Fibroblast of upper back skin (primary cell): Measurements from ENCODE around the gene DMBT1.
"Not testable (repeated sequence)": the region's sequence is repeated elsewhere in the genome, so short reads cannot be mapped to it uniquely, and the experiment has no call there.

Experiments used
- DNase-seq: peaks from one replicate; pipeline ENCODE4 v3.0.0-alpha.2; 2013

Gene DMBT1

DNA sequence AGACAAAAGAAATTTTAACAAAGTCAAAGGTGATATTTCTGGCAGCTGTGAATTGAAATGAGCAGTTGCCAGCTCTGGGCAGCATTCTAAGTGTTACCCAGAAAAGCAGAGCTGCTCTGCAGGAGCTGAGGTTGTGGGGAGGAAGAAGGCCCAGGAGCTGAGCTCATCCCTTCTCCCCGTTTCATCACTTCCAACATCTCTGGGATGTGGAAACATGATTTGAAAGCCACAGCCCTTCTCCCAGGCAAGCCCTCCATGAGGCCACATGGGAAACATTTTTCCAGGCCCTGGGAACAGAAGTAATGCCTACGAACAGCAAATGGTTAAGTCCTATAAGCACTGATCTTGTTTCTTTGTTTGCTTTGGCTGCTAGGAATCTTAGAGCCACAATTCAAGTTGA is 10.9 kb upstream of the DMBT1 start:
- DNase-seq, result peak; percentile 44

DNA sequence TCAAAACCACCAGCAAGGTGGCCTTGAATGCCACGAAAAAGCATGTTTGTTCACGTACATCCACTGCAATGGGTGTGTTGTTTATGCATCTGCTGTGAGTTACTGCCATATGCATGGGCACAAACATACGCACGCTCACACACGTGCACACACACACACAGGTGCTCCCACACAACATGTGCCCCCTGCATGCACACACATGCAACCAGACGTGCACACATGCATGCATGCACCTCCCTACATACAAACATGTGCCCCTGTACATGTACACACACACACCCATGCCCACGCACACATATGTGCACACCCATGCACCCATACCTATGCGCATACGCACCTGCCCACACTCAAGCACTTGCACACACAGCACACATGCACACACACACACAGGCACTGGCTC is 10.1 kb upstream of the DMBT1 start:
- no peak for DNase-seq

DNA sequence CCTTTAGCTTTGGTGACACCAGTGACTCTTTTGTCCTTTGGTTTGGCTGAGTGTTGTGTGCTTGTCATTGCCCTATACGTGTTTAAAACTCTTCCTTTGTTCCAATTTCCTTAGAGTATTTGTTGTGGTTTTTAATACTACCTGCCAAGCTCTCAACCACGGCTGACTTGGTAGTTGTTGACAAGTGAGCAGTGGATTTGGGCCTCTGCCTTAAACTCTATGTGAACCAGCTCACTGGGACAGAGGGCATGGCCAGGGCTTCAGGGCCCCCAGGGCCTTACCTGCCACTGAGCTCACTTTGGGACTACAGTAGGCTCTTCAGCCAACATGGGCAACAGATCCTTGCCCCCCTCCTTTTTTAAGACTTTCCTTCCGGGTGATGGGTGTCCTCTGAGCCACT is 9.6 kb upstream of the DMBT1 start:
- DNase-seq, result no peak

DNA sequence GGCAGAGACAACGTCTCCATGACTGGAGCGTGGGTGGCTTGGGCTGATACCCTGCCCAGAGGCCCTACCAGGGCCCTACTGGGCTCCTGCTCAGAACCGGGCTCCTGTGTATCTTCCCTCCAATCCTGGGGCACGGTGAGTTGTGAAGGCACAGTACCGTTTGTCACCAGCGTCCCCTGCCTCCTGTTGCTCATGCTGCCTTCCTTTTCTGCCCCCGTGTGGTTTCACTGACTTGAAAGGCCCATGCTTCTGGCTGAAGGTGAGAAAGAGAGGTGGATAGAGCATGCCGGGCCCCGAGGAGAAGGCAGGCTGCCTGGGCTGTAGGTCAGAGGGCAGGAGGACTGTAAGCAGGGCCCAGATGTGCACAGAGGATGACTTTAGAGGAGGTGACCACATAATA is 9.1 kb upstream of the DMBT1 start:
- no peak for DNase-seq

DNA sequence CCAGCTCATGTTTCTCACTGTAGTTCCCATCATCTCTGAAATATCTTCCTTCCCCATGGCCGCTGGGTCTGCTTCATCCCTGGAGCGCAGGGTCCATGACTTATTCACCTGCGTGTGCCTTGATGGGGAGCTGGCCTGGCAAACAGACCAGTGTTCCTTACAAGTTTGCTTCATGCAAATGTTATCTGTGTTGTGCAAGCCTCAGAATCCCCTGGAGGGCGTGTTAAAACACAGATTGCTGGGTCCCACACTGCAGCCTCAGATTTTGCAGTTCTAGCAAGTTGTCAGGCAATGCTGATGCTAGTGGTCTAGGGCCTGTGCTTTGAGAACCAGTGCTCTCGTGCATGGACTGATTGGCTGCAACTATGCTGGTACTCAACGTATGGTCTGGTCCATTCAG is 7.2 kb upstream of the DMBT1 start:
- DNase-seq, result no peak

DNA sequence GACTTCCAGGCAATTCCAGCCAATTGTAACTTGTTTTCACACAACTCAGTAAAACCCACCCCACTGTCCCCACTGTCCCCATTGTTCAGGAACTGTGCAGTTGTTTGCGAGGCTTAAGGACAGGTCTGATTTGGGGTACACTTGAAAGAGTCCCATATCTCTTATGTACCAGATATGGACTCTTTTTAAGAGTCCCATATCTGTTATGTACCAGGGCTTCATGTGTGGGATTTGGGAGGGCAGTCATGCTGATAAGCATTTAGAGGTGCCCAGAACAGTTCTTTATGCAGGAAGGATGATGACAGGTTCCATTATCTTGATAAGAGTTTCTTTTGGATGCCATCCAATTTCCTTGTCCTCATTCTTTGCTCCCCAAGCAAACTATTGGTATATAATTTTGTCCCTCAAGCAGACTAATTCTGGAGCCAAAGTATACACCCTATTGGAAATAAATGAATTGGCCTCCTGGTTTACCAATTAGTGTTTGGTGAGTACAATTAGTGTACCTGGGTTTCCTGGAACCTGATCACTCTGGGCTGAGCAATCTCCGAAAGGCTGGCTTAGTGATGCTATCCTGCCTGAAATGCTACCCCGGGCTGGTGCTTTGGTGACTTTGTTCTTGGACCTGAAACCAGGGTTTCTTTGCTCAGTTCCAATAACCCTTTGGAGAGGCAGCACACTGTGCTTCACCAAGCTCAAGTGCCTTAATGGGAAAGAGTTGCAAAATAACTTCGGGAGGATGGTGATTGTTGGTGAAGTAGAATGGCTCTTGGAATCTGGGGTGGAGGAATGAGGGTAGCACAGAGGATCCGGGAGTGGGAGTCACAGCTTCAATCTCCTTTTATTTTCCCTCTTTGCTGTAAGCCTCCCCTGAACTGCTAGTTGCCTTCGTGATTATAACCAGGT is 6.2 kb upstream of the DMBT1 start:
- DNase-seq, result no peak

DNA sequence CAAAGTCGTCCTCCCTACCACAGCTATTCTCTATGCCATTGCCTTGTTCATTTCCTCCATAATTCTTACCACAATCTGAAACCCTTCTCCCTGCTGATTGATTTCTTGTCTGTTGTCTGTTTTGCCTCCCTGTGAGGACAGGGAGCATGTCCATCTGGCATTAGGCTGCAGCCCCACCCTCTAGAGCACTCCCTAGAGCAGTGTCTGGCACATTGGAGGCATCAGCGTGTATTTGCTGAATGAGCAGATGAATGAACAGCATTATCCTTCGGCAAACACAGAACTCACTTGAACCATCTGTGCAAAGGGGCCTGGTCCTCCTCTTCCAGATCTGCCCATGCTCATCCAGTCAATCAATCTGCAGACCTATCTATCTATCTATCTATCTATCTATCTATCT is 5.1 kb upstream of the DMBT1 start:
- no peak for DNase-seq

DNA sequence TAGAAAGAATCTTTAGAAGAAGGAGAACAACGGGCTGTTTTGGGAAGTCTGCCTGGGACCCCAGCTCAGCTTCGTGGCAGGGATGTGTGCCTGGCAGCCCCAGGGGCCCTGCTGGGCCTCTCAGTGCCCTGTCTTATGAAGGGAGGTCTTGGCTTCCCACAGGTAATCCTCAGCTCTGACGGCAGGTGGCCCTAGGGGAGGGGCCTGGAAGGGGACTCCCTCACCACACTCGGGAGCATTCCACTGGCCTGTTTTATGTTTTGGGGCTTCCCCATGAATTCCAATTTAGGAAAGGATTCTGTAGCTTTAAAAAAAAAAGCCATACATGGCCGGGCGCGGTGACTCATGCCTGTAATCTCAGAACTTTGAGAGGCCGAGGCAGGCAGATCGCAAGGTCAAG is 3.0 kb upstream of the DMBT1 start:
- no peak for DNase-seq

DNA sequence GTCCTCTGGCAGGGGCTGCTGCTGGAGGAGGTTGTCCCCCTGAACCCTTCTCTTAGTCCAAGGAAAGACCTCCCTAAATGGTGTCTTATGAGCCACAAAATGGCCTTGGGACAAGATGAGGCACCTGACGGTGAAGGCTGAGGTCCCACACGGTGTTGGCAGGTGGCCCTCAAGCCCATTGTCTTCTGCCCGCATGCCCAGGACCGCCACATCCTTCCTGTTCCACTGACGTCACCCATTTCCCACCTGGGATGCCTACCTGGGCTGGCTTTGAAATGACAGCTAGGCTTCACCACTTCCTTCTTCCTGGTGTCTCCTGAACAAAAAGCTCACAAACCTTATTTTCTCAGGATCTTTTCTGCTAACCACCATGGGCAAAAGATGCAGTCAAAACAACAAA is 2.1 kb upstream of the DMBT1 start:
- DNase-seq, result no peak

DNA sequence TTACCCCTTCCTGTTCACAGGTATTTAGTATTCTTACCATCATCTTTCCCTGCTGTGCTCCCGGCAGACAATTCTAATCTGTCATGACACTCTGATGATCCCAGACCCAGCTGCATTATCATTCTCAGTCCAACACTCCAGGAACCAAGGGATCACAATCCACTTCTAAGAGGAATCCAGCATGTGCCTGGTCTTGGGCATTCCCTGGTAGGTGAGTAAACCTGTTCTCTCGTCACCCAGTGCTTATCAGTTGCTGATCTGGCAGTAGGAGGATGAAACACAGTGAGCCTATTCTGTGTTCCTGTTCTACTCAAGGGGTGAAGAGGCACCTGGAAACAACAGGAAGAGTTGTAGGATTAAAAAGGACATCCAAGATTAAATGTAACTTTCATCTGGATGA is 1.3 kb upstream of the DMBT1 start:
- no peak for DNase-seq

DNA sequence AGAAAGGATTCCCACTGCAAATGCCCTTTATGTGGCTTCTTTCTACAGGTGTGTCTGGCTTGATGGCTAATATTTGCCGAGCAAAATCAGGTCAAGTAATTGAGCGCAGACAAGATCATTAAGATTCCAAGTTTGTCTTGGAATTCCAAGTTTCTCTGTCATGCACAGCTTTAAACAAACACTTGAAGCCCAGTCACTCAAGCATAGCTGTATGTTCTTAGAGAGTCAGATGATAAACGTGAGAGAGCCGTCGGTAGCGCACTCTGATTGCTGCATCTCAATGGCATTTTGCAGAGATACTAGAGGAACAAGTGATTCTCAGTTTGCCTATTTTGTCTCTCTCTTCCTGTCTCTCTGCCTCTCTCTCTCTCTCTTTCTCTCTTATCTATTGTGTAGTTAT is 658 bp downstream of the DMBT1 start:
- peak; percentile 8 for DNase-seq

DNA sequence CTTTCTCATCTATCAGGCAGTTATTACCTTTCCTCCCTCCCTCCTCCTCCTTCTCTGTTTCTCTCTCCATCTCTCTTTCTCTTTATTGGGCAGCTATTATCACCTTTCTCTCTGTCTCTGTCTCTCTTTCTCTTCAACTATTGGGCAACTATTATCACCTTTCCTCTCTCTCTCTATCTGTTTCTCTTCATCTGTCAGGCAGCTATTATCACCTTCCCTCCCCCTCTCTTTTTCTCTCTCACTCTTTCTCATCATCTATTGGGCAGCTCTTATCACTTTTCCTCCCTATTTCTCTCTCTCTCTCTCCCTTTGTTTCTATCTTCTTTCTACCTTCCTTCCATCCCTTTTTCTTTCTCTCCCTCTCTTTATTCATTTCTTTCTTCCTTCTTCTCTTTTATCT is 1.2 kb downstream of the DMBT1 start:
- no peak for DNase-seq

DNA sequence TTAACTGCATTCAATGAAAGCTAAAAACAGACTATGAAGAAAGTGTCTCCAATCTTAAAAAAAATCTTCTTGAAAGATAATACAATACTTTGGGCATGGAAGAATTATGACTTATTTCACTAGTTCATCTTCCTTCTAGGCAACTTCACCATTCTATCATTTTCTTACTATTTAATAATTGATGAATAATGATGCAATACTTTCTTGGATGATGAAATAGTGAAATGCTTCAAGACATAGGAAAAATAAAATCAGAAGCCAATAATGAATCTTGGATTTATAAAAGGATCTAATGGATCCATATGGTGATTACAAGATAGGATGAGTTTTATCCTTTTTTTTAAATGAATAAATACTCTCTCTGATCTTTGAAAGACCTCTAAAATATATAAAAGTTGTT is 4.4 kb downstream of the DMBT1 start:
- no peak for DNase-seq

DNA sequence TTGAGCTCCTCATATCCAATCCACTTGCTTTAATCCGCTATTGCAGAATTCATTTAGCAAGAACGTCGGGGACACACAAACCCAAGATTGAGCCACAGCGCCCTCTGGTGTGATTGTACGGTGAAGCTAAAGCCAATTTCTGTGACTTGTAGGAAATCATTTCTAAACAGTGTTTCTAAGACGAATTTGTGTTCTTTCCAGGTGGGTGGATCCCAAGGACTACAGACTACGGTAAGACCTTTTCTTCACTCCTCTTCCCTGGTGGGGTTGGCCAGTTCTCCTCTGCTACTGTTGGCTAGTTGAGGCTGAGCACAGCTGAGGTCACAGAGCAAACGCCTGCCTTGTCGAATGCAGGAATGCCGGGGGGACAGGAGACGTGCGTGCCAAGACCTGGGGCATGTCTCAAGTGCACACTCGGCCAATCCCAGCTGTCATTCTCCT is 5.2 kb downstream of the DMBT1 start:
- peak; percentile 83 for DNase-seq

DNA sequence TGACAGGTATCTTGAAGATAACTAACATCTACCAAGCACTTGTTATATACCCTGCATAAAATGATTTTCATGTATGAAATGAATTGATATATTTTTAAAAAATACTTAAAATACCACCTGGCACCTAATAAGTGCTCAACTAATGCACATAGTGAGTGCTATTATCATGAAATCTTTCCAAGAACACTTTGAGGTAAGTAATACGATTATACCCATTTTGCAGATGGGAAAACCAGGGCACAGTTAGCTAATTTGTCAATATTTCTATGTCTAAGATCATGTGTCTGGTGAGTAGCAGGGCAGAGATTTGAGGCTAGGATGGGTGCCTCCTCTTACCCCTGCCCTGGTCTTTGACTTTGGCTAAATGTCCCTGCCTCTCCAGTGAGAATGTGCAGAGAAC is 6.1 kb downstream of the DMBT1 start:
- no peak for DNase-seq

DNA sequence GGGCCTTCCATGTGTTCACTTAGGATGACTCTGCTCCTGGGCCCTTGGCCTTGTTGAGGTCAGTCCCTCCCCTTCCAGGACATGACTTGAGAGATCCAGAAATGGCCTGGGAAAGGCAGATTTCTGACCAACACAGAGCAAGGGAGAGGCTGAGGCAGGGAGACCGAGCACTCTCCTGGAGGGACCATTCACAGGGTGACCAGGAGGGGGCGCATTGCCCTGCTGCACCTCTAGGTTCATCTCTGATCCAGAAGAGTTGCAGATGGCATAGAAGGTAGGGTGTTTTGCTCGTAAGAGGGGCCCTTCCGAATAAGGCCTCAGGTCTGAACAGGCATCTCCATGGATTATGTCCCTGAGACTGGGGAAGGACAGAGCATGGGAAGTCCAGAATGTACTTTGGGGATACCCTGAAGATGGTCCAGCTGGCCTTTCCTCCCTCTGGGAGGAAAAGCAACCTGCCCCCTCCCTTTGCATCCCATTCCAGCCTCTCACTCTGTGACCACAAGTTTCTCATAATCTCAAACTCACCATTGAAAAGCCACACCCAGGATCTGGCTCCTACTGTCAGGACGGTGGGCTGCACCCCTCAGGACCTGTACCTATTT is 6.6 kb downstream of the DMBT1 start:
- DNase-seq, result no peak

DNA sequence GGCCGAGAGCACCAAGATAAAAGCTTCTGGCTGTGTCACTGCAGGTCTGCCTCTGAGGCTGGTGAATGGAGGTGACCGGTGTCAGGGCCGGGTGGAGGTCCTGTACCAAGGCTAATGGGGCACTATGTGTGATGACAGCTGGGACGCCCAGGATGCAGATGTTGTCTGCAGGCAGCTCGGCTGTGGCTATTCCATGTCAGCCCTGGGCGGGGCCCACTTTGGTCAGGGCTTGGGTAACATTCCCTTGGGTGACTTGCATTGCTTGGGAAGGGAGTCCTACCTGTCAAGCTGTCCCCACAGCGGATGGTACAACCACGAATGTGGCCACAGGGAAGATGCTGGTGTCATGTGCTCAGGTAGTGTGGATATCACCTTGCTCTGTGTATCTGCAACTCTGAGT is 8.0 kb downstream of the DMBT1 start:
- DNase-seq, result no peak

DNA sequence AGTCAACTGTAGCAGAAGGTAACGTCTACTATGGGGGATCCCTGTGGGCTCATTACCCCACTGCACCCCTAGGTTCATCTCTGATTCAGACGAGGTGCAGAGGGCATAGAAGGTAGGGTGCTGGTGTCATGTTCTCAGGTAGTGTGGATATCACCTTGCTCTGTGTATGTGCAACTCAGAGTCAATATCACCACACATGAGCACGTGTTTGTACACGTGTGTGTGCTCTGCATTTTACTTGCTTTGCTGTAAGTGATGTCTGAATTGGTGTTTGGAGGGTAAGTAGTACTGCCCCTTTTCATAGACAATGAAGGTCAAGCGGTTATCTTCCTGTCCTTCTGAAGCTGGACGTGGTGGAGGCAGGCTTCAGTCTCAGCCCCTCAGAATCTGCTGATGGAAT is 10.4 kb downstream of the DMBT1 start:
- DNase-seq, result no peak

DNA sequence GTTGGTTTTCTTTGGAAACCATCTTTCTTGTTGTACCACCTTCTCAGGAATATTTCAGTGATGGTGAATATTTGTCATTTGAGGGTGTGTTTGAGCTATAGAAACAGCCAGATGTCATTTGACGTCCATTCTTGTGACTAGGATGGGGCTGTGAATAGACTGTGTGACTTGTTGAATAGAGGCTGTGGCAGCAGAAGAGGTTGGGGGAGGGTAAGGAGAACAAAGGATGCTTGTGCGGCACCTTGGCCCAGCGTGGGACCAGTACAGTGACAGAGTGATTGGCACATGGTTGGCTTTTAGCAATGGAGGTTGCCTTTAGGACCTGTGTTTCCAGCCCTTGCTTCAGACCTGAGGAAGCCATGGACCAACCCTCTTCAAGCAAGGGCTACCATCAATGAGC is 11.3 kb downstream of the DMBT1 start:
- no peak for DNase-seq

DNA sequence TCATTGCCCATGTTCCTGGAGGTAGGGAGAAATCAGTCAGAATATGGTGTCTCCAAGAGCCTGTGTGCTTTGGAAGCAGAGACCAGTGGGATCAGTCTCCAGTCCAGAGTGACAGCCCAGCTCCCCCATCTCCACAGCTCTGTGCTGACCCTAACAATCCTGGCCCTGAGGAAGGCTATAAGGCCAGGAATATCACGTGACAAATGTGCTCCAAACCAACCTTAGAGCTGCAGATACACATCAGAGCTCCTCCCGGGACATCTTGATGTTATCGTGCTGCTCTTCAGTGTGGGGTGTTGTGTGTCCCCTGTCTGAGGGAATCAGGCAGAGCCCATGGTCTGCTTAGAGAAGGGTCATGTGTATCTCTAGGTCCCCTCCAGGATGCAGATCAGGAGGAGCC is 15.2 kb downstream of the DMBT1 start:
- DNase-seq, result no peak

DNA sequence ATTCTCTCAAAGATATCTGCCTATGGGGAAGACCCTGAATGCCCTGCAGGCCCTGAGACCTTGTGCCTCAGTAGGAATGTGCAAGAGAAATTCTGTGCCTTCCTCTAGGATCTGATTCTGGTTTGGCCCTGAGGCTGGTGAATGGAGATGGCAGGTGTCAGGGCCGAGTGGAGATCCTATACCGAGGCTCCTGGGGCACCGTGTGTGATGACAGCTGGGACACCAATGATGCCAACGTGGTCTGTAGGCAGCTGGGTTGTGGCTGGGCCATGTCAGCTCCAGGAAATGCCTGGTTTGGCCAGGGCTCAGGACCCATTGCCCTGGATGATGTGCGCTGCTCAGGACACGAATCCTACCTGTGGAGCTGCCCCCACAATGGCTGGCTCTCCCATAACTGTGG is 15.7 kb downstream of the DMBT1 start:
- DNase-seq, result no peak

DNA sequence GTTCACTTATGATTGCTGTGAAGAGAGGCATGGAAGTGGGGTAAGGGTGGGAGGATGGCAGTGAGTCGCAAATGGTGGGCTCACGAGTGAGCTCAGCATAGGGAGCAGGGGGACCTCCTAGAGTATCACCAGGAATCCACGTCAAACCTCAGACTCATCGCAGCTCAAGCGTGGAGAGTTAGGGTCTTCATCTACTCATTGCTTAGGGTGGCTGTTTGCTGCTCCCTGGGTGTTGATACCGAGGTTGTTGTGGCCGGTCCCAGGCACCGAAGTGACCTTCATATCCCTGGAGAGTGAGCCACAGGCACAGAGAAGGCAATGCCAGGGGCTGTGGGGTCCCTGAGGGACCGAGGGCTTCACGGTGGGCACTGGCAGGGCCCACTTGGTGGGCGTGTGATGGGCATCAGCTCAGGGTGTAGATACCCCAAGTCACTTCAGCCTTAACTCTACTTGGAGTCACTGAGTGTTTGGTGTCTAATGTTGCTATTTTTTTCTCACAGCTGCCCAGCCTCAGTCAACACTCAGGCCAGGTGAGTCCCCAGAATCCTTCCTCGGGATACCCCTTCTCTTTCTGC is 16.8 kb downstream of the DMBT1 start:
- DNase-seq, result no peak

DNA sequence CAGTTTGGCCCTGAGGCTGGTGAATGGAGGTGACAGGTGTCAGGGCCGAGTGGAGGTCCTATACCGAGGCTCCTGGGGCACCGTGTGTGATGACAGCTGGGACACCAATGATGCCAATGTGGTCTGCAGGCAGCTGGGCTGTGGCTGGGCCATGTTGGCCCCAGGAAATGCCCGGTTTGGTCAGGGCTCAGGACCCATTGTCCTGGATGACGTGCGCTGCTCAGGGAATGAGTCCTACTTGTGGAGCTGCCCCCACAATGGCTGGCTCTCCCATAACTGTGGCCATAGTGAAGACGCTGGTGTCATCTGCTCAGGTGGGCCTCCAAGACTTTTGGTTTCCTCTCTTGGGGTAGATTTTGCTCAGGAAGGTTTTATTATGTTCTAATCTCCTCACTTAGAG is 25.5 kb downstream of the DMBT1 start:
- not testable (repeated sequence) for DNase-seq

DNA sequence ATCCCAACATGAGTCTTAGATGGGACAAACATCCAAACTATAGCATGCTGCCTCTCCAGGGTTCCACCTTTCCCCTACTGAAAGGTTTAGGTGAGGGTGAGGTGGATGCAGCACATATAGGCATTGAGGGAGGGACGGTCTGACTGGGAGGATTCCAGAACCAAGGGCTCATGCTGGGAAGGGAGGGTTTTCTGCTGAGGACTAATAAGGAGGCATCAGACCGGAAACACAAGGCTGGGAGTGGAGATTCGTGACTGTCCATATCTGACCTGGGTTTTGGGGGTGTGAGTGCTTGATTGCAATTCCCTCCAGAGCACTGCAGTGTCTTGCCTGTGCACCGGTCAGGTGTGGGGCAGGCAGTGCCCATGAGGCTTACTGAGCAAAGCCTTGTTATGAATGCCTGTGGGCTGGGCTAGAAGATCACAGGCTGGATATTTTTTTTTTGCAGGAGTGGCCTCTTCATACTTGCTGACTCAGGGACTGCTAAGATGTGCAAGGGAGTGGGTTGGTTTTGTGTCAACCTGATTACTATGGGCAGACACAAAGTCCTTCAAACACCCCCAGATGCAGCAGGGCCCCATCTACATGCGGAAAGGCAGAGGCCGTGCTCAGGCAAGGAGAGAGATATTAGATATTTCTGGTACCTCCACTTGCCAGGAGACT is 26.7 kb downstream of the DMBT1 start:
- DNase-seq, result no peak
